ENCODE measurements around the gene SRM. TPM values are rescaled to one million over a fixed set of nuclear protein-coding genes. Genes with fewer than 3 reads are reported as not detected.

The SRM gene
- 19.7 and 21.5 TPM in 2 replicates for total RNA-seq

GRCh38 chr1:11059968-11060830 is at the start of gene SRM:
Gene SRM (minus strand): TSS chr1:11060018. CDS start chr1:11059943, 75 bp downstream.

GRCh38 chr1:11099310-11100148 is 39.7 kb upstream of the SRM start, which contains the start of gene EXOSC10:
Gene EXOSC10 (minus strand): TSS chr1:11099869. CDS start chr1:11099831, 38 bp downstream.

GRCh38 chr1:11046625-11047365 is 13.0 kb downstream of the SRM start, which contains the start of gene MASP2:
Gene MASP2 (minus strand): TSS chr1:11047239. CDS start chr1:11047207, 32 bp downstream.

GRCh38 chr1:11012260-11013159 is 47.3 kb downstream of the SRM start, which contains the start of gene TARDBP:
Gene TARDBP (plus strand): TSS chr1:11012654. CDS start chr1:11013728, 1,074 bp downstream.

Other genes starting within 250 kb of the SRM start
- 89.7 and 126 TPM in 2 replicates for gene TARDBP, start 47.4 kb downstream of the SRM start, total RNA-seq
- gene MASP2, start 12.8 kb downstream of the SRM start, total RNA-seq: not detected in 2 replicates
- gene EXOSC10, start 39.9 kb upstream of the SRM start, total RNA-seq: 36.1 and 62.9 TPM in 2 replicates
- 0.33 and 1.5 TPM in 2 replicates for gene ANGPTL7, start 129.3 kb upstream of the SRM start, total RNA-seq
- 37.5 and 49.4 TPM in 2 replicates for gene MTOR, start 202.5 kb upstream of the SRM start, total RNA-seq
- 7.4 and 9.5 TPM in 2 replicates for gene UBIAD1, start 213.2 kb upstream of the SRM start, total RNA-seq